ENCODE measurements around the gene COL8A1.
"Not testable (repeated sequence)": the region's sequence is repeated elsewhere in the genome, so short reads cannot be mapped to it uniquely, and the experiment has no call there.

Gene COL8A1

GRCh38 chr3:99638167-99638948, at the start of gene COL8A1:
COL8A1 (plus strand) TSS chr3:99638594; CDS start chr3:99790683, 152,089 bp downstream.
- DNase-seq (ENCODE audit: low read depth) = no peak

- not testable (repeated sequence) for DNase-seq (ENCODE audit: low read depth)
Observed at GRCh38 chr3:99589168-99589567, 49.2 kb upstream of the COL8A1 start.

- DNase-seq (ENCODE audit: low read depth) = no peak
Observed at GRCh38 chr3:99599894-99600293, 38.5 kb upstream of the COL8A1 start.

- no peak for DNase-seq (ENCODE audit: low read depth)
Observed at GRCh38 chr3:99601515-99601914, 36.9 kb upstream of the COL8A1 start.

- no peak for DNase-seq (ENCODE audit: low read depth)
Observed at GRCh38 chr3:99602183-99602582, 36.2 kb upstream of the COL8A1 start.

GRCh38 chr3:99607151-99607550, 31.2 kb upstream of the COL8A1 start:
- no peak for DNase-seq (ENCODE audit: low read depth)

- no peak for DNase-seq (ENCODE audit: low read depth)
Observed at GRCh38 chr3:99614768-99615167, 23.6 kb upstream of the COL8A1 start.

- DNase-seq (ENCODE audit: low read depth) = no peak
Observed at GRCh38 chr3:99620077-99620767, 18.2 kb upstream of the COL8A1 start.

- no peak for DNase-seq (ENCODE audit: low read depth)
Observed at GRCh38 chr3:99620976-99621375, 17.4 kb upstream of the COL8A1 start.

GRCh38 chr3:99624496-99625236, 13.7 kb upstream of the COL8A1 start:
- DNase-seq (ENCODE audit: low read depth) = no peak

- DNase-seq (ENCODE audit: low read depth) = no peak
Observed at GRCh38 chr3:99625237-99625622, 13.2 kb upstream of the COL8A1 start.

- no peak for DNase-seq (ENCODE audit: low read depth)
Observed at GRCh38 chr3:99625643-99626416, 12.6 kb upstream of the COL8A1 start.

- DNase-seq (ENCODE audit: low read depth) = no peak
Observed at GRCh38 chr3:99626417-99626788, 12.0 kb upstream of the COL8A1 start.

- no peak for DNase-seq (ENCODE audit: low read depth)
Observed at GRCh38 chr3:99627062-99627826, 11.2 kb upstream of the COL8A1 start.

- no peak for DNase-seq (ENCODE audit: low read depth)
Observed at GRCh38 chr3:99630815-99631214, 7.6 kb upstream of the COL8A1 start.

- DNase-seq (ENCODE audit: low read depth) = no peak
Observed at GRCh38 chr3:99633887-99634558, 4.4 kb upstream of the COL8A1 start.

GRCh38 chr3:99634881-99635280, 3.5 kb upstream of the COL8A1 start:
- DNase-seq (ENCODE audit: low read depth) = no peak

GRCh38 chr3:99635348-99635747, 3.0 kb upstream of the COL8A1 start:
- DNase-seq (ENCODE audit: low read depth) = no peak

- DNase-seq (ENCODE audit: low read depth) = no peak
Observed at GRCh38 chr3:99637016-99637367, 1.4 kb upstream of the COL8A1 start.

- DNase-seq (ENCODE audit: low read depth) = no peak
Observed at GRCh38 chr3:99637368-99638111, 854 bp upstream of the COL8A1 start.

All from stimulated activated CD8-positive, alpha-beta memory T cell treated with anti-CD3 and anti-CD28 coated beads, Interleukin-15, amount 100 ng/mL, for 1 hour (primary cell).